HUES6 (cell line): ENCODE data around the gene IGF1R.

ENCODE experiments used
- H3K27ac ChIP-seq: 2 replicates; pipeline ENCODE4 v1.7.0; 2013; ENCODE audit warnings: low read depth, mild to moderate bottlenecking, low read length, inconsistent platforms
- H3K27me3 ChIP-seq: 2 replicates; pipeline ENCODE4 v1.6.1; 2013; ENCODE audit warnings: low read length; ENCODE audit not compliant: control insufficient read depth, insufficient read depth
- H3K36me3 ChIP-seq: 2 replicates; pipeline ENCODE4 v1.6.1; 2013; ENCODE audit warnings: low read length; ENCODE audit not compliant: control insufficient read depth, insufficient read depth
- H3K4me1 ChIP-seq: 2 replicates; pipeline ENCODE4 v1.6.1; 2013; ENCODE audit warnings: low read length; ENCODE audit not compliant: control insufficient read depth, insufficient read depth
- H3K4me3 ChIP-seq: 2 replicates; pipeline ENCODE4 v1.5.1; 2013; ENCODE audit warnings: low read depth, low read length
- H3K9ac ChIP-seq: one replicate; pipeline ENCODE4 v1.6.1; 2013; ENCODE audit warnings: mild to moderate bottlenecking, low read length
- H3K9me3 ChIP-seq: 2 replicates; pipeline ENCODE4 v1.6.1; 2013; ENCODE audit warnings: low read depth, low read length; ENCODE audit not compliant: control insufficient read depth, insufficient read depth

Gene IGF1R

DNA sequence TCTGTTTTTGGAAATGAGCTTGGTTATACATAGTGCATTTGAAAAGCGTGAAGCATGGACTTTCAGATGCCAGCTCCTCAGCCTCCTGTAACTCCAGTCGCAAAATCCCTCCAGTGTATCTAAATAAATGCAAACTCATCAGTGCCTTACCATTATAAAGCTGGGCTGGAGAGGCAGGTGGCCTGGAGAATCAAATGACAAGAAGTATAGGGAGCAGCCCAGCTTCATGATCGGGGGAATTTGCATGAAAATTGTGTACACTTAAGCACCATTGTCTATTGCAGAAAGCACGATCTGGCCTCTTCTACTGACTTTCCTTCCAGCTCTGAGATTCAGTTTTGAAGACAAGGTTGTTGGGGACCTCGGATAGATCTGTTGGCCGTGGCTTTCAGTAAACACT, 71.7 kb downstream of the IGF1R start:
- H3K4me3 ChIP-seq, result no peak overlapping the region
- no peak overlapping the region for H3K27ac ChIP-seq
- H3K27me3 ChIP-seq, result no peaks in the 10 kb centered on the region
- H3K9me3 ChIP-seq, result no peaks in the 10 kb centered on the region
- H3K9ac ChIP-seq, result no peak overlapping the region
- peaks cover 74% of the 10 kb centered on the region for H3K4me1 ChIP-seq
- H3K36me3 ChIP-seq, result no peaks in the 10 kb centered on the region

DNA sequence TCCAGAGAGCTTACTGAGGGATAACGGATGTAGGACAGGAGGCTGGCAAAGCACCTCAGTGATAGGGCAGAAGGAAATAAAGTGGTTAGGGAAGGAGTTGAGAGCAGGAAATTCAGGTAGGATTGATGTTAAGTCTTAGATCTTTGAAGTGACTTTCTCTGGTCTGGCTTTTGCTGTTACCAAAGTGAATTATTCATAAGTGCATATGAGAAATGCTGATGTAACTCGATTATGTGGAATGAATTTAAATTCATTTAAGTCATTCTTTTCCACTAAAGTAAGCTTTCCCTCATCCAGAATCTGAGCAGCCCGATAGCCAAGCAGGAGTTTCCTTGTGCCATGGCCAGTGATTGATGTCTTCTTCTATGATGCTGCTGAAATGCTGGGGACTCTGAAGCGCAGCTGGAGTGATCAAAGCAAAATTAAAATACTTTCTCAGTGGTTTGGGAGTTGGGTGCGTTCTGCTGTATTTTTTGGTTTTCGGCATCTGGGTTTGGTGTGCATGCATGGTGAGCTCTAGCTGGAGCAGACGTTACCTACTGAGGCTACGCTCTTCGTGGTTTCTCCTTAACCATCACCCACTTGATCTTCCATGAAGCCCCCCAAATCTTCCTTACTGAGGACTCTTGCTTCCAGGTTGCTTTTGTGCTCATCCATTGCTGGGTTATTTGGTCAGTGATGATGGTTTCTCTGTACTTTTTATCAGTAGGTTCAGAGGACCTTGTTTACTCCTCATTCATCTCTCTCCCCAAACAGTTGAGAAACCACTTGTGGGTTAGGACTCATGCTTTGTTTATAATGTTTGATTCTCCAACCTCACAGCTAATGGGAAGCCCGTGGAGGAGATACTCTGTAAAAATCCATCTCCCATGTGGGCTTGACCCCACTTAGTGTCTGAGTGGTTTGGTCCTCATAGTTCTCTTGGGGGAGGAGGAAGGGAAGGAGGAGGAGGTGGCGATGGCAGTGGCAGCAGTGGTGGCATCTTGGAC, 72.5 kb downstream of the IGF1R start:
- no peaks in the 10 kb centered on the region for H3K9me3 ChIP-seq
- peaks cover 65% of the 10 kb centered on the region for H3K4me1 ChIP-seq
- H3K27me3 ChIP-seq, result no peaks in the 10 kb centered on the region
- no peak overlapping the region for H3K27ac ChIP-seq
- no peaks in the 10 kb centered on the region for H3K36me3 ChIP-seq
- no peak overlapping the region for H3K4me3 ChIP-seq
- no peak overlapping the region for H3K9ac ChIP-seq

DNA sequence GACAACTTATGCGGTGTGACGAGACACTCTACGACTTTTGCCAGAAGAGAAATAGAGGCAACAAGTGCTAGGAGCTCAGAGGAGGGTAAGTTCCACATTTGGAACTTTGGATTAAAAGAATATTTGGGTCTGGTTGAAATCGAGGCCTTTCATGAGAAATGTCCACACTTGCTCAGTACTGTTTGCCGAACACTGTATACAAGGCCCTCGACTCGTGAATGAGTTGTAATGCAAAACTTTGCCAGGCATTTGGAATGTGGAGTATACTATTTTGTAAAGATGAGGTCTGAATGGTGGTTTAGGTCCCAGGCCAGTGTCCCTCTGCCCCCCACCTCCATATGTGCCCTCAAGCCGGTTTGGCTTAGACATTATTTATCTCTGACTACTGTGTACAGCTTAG, 73.9 kb downstream of the IGF1R start:
- no peak overlapping the region for H3K27ac ChIP-seq
- no peaks in the 10 kb centered on the region for H3K9me3 ChIP-seq
- no peaks in the 10 kb centered on the region for H3K27me3 ChIP-seq
- no peak overlapping the region for H3K4me3 ChIP-seq
- peaks cover 62% of the 10 kb centered on the region for H3K4me1 ChIP-seq
- H3K9ac ChIP-seq, result no peak overlapping the region
- H3K36me3 ChIP-seq, result no peaks in the 10 kb centered on the region

DNA sequence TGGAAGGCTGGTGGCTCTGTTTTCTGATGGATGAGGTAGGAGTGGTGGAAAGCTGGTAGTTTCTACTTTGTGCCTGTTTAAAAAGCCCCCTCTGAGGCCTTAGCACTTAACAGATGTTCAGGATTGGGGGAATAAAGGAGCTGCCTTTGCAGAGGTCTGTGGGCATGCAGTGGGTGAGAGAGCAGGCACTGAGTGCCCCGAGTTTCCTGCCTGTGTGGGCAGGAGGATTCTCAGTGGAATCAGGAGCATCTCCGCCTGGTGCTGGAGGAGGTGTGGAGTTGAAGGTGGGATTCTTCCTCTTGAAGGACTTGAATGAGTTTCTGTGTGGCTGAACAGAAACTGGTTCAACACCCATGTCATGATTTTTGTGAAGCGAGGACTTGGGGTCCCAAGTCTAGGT, 74.3 kb downstream of the IGF1R start:
- Histone ChIP-seq H3K9me3 (no peaks in the 10 kb centered on the region), H3K4me1 (peaks cover 65% of the 10 kb centered on the region), H3K36me3 (no peaks in the 10 kb centered on the region), H3K4me3 (no peak overlapping the region), H3K27ac (no peak overlapping the region), H3K9ac (no peak overlapping the region), H3K27me3 (no peaks in the 10 kb centered on the region)

DNA sequence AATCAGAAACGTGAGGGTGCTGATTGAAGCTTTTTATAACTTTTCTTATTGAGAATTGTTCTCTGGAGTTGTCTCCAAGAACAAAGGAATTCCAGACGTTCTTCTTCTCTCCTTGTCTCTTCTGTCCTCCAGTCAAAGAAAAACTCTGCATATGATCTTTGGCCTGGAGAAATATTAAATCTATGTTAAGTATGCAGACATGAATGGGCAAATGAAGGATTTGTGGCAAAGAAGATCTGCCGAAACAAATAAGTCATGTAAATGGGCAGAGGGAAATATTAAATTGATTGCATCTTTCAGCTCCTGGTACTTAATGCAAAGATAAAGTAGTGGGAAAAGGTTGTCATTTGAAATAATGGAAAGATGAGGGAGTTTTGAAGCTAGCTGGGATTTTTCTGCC, 74.9 kb downstream of the IGF1R start:
- H3K9ac ChIP-seq, result no peak overlapping the region
- no peak overlapping the region for H3K27ac ChIP-seq
- peaks cover 65% of the 10 kb centered on the region for H3K4me1 ChIP-seq

DNA sequence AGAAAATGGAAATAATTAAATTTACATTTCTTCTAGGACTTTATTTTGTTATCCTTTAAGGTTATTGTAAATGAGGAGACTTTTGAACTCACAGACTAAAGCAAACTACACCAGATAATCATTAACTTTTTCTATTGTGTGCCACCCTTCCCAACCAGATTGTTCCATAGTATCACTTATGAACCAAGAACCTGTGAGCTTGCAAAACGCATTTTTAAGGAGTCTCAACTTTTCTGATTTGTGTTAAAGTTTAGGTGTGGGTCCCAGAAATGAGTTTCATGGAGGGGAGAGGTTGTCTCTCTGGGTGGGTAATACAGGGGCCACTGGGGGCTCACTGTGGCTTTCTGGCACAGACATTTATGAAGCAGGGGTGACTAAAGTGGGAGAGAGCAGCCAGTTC, 75.7 kb downstream of the IGF1R start:
- H3K4me3 ChIP-seq, result no peak overlapping the region
- H3K4me1 ChIP-seq, result peaks cover 65% of the 10 kb centered on the region
- no peak overlapping the region for H3K9ac ChIP-seq
- H3K9me3 ChIP-seq, result no peaks in the 10 kb centered on the region
- H3K27ac ChIP-seq, result no peak overlapping the region
- H3K36me3 ChIP-seq, result no peaks in the 10 kb centered on the region
- H3K27me3 ChIP-seq, result no peaks in the 10 kb centered on the region

More for the DNA sequence above, 74.9 kb downstream of the IGF1R start:
- Histone ChIP-seq H3K9me3 (no peaks in the 10 kb centered on the region), H3K4me3 (no peak overlapping the region), H3K36me3 (no peaks in the 10 kb centered on the region), H3K27me3 (no peaks in the 10 kb centered on the region)

DNA sequence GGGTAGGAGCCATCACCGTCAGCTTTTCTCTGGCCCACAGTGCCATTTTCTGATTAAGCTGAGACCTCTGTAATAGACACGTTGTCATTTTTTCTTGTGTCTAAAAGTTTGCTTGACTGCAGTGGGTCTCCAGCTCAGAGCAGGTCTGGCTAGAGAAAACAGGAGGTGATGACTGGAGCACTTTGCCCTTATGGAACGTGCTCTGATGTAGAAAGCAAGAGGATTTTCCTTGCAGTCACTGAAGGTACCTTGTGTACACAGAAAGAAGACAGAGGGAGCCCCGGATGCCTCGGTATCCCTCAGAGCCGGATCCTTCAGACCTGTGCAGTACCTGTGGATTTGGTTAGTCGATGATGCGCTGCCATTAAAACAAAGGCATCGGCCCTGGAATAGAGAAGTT, 76.2 kb downstream of the IGF1R start:
- Histone ChIP-seq H3K4me3 (no peak overlapping the region), H3K27ac (no peak overlapping the region), H3K27me3 (no peaks in the 10 kb centered on the region), H3K4me1 (peaks cover 64% of the 10 kb centered on the region), H3K9me3 (no peaks in the 10 kb centered on the region), H3K36me3 (no peaks in the 10 kb centered on the region), H3K9ac (no peak overlapping the region)

DNA sequence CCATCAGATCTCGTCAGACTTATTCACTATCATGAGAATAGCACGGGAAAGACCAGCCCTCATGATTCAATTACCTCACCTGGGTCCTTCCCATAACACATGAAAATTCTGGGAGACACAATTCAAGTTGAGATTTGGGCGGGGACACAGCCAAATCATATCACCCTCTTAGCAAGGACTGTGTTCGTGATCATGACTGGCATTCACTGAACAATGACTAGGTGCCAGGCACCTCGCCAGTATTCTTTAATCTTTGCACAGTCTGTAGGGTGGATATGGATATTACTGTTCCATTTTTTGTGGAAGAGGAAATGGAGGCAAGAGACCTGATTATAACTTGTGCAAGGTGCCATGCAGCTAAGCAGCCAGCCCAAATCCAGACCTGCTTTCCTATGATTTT, 77.5 kb downstream of the IGF1R start:
- H3K36me3 ChIP-seq, result no peaks in the 10 kb centered on the region
- peaks cover 61% of the 10 kb centered on the region for H3K4me1 ChIP-seq
- H3K4me3 ChIP-seq, result no peak overlapping the region
- no peaks in the 10 kb centered on the region for H3K27me3 ChIP-seq
- no peak overlapping the region for H3K27ac ChIP-seq
- H3K9me3 ChIP-seq, result no peaks in the 10 kb centered on the region
- no peak overlapping the region for H3K9ac ChIP-seq

DNA sequence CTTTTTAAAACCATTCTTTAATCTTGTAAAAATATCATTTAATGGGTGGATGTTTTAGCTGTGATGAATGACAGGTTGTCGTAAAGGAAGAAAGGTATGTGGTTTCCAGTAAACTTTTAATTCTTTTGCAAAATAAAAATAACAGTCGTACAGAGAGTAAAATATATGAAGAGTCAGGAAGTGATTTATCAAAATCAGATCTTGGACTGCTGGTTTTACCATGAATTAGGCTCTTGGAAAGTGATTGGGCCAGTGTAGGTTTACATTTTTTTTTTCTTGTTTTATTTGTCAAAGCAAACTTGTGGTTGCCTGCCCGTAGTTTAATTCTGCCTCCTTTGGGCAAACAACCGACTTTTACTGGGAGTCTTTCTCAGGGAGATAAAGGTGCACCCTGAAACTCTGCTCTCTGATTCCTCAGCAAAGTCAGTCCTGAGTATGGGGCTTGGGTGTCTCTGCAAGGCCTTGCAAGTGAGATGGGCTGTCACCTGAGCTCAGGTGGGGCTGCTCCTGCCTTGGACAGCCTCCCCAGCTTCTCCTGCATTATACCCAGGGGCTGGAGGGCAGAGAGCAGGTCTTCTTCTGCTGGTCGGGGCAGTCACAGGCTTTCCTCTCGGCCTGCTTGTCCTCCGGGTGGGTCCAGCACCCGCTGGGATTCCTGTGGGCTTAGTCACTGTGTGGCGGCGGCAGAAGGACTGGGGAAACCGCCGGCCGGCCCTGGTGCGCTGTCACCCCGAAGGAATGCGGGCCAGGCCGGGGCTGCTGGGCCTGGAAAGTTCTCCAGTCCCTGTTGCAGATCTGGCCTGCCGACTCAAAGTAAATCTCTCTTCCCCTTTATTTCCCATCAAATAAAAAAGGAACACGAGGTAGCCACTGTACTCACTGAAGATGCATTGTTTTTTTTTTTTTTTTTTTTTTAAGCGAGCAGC, 79.0 kb downstream of the IGF1R start:
- Histone ChIP-seq H3K27ac (peak overlapping the region; percentile 87; the same call in 1 of the 2 replicates), H3K4me1 (peaks cover 62% of the 10 kb centered on the region), H3K27me3 (no peaks in the 10 kb centered on the region), H3K9me3 (no peaks in the 10 kb centered on the region), H3K9ac (peak overlapping the region; percentile 72), H3K36me3 (no peaks in the 10 kb centered on the region), H3K4me3 (peak overlapping the region; percentile 36)

DNA sequence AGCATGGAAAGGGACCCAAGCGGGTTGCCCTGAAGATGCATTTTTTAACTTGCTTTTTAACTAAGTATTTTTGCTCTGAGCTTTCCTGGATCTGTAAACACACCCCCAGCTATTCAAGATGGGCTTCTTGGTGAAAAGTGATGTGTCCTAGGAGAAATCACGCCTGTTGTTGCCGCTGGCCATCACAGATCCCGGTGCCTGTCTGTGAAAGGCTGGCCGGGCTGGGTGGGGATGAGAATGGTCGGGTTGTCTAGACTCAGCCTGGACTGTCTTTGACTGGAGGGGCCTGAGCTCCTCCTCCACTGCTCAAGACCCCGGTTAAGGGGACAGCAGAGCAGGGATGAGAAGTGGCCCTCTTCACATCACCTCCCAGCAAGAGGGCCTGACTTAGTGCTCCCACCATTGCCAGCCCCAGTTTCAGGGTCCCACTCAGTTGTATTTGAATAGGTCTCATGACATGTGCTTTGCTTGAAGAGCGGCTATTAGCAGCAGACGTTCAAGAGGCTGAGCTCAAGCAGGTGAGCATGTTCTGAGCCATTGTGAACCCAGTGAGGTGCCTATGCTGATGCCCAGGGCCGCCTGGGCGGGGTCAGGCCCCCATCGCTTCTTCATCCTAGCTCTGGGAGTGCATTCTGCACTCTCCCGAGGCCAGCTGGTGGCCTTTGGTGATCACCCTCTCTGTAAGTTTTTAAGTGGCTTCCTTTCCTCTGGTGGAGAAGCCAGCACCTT, 79.9 kb downstream of the IGF1R start:
- Histone ChIP-seq H3K4me3 (no peak overlapping the region), H3K9ac (peak overlapping the region; percentile 34), H3K27ac (peak overlapping the region; percentile 87), H3K36me3 (no peaks in the 10 kb centered on the region), H3K9me3 (no peaks in the 10 kb centered on the region), H3K4me1 (peaks cover 61% of the 10 kb centered on the region), H3K27me3 (no peaks in the 10 kb centered on the region)
